SK-N-SH treated with all-trans-retinoic acid at 6 μM for 48 hours (cell line): ENCODE measurements around the gene MYOD1.

Experiments
- ATAC-seq: fragments of 200-7000 bp; cut with Tn5 transposase; 3 replicates; pipeline ENCODE4 v1.9.1; 2020; ENCODE audit warnings: mild to moderate bottlenecking, moderate library complexity
- ARNTL ChIP-seq: fragments of 450-650 bp; formaldehyde crosslinking; IDR thresholded peaks from 2 replicates; pipeline ENCODE4 v1.5.0; 2020; ENCODE audit warnings: low read depth, mild to moderate bottlenecking, moderate library complexity, borderline replicate concordance
- BACH2 ChIP-seq: fragments of 250-450 bp; sonication (Bioruptor Pico); IDR thresholded peaks from 2 replicates; pipeline ENCODE4 v1.9.0; 2021; ENCODE audit warnings: mild to moderate bottlenecking, borderline replicate concordance
- ESRRG ChIP-seq: fragments of 250-450 bp; sonication (Bioruptor Pico); IDR thresholded peaks from 2 replicates; pipeline ENCODE4 v1.6.1; 2021; ENCODE audit warnings: mild to moderate bottlenecking
- GLIS3 ChIP-seq: fragments of 250-450 bp; sonication (Bioruptor Pico); IDR thresholded peaks from 2 replicates; pipeline ENCODE4 v1.5.0; 2020; ENCODE audit warnings: mild to moderate bottlenecking, moderate library complexity
- ISL1 ChIP-seq: fragments of 250-450 bp; sonication (Bioruptor Pico); IDR thresholded peaks from 2 replicates; pipeline ENCODE4 v2.1.2; 2022; ENCODE audit warnings: mild to moderate bottlenecking, moderate library complexity
- OSR1 ChIP-seq: fragments of 250-450 bp; sonication (Bioruptor Pico); IDR thresholded peaks from 2 replicates; pipeline ENCODE4 v1.8.0; 2022; ENCODE audit warnings: moderate library complexity, mild to moderate bottlenecking, inconsistent platforms
- PPARA ChIP-seq: fragments of 250-450 bp; sonication (Bioruptor Pico); IDR thresholded peaks from 2 replicates; pipeline ENCODE4 v1.5.0; 2020; ENCODE audit warnings: mild to moderate bottlenecking, borderline replicate concordance
- RARB ChIP-seq: fragments of 250-450 bp; sonication (Bioruptor Pico); IDR thresholded peaks from 2 replicates; pipeline ENCODE4 v1.8.0; 2021; ENCODE audit warnings: mild to moderate bottlenecking, moderate library complexity
- SNAI2 ChIP-seq: fragments of 250-450 bp; sonication (Bioruptor Pico); IDR thresholded peaks from 2 replicates; pipeline ENCODE4 v1.5.0; 2020; ENCODE audit warnings: mild to moderate bottlenecking, moderate library complexity
- TCF4 ChIP-seq: fragments of 250-450 bp; sonication (Bioruptor Pico); IDR thresholded peaks from 2 replicates; pipeline ENCODE4 v1.8.0; 2021; ENCODE audit warnings: mild to moderate bottlenecking, moderate library complexity, borderline replicate concordance
- TOX ChIP-seq: fragments of 250-450 bp; sonication (Bioruptor Pico); IDR thresholded peaks from 2 replicates; pipeline ENCODE4 v1.8.0; 2021; ENCODE audit warnings: mild to moderate bottlenecking, moderate library complexity, borderline replicate concordance
- TSHZ2 ChIP-seq: fragments of 250-450 bp; sonication (Bioruptor Pico); IDR thresholded peaks from 2 replicates; pipeline ENCODE4 v1.5.0; 2020; ENCODE audit warnings: mild to moderate bottlenecking, moderate library complexity
- ZC3H10 ChIP-seq: fragments of 250-450 bp; sonication (Bioruptor Pico); IDR thresholded peaks from 2 replicates; pipeline ENCODE4 v1.5.1; 2021; ENCODE audit warnings: mild to moderate bottlenecking, moderate library complexity
- ZFP3 ChIP-seq: fragments of 250-450 bp; sonication (Bioruptor Pico); IDR thresholded peaks from 2 replicates; pipeline ENCODE4 v1.5.0; 2020; ENCODE audit warnings: mild to moderate bottlenecking, moderate library complexity
- ZNF70 ChIP-seq: fragments of 450-650 bp; formaldehyde crosslinking; IDR thresholded peaks from 2 replicates; pipeline ENCODE4 v1.5.0; 2020; ENCODE audit warnings: mild to moderate bottlenecking, moderate library complexity
- ZNF8 ChIP-seq: fragments of 450-650 bp; formaldehyde crosslinking; IDR thresholded peaks from 2 replicates; pipeline ENCODE4 v1.5.0; 2020; ENCODE audit warnings: mild to moderate bottlenecking, moderate library complexity
- TF ChIP-seq, protein P1 (sequence below): fragments of 250-450 bp; sonication (Bioruptor Pico); IDR thresholded peaks from 2 replicates; pipeline ENCODE4 v1.8.0; 2021; ENCODE audit warnings: low read depth, mild to moderate bottlenecking, moderate library complexity, borderline replicate concordance
- TF ChIP-seq, protein P2 (sequence below): fragments of 250-450 bp; sonication (Bioruptor Pico); IDR thresholded peaks from 2 replicates; pipeline ENCODE4 v1.5.1; 2021; ENCODE audit warnings: mild to moderate bottlenecking, moderate library complexity
- TF ChIP-seq, protein P3 (sequence below): fragments of 250-450 bp; sonication (Bioruptor Pico); IDR thresholded peaks from 2 replicates; pipeline ENCODE4 v1.5.1; 2020; ENCODE audit warnings: low read depth, mild to moderate bottlenecking, moderate library complexity
- TF ChIP-seq, protein P4 (sequence below): fragments of 250-450 bp; sonication (Bioruptor Pico); IDR thresholded peaks from 2 replicates; pipeline ENCODE4 v1.8.0; 2020; ENCODE audit warnings: mild to moderate bottlenecking, moderate library complexity, borderline replicate concordance

MYOD1 gene

GRCh38 chr11:17763244-17763643, 43.9 kb downstream of the MYOD1 start:
- no peak for TF ChIP-seq TCF4 (CRISPR knock-in tag)
- TF ChIP-seq BACH2 (CRISPR knock-in tag) = no peak
- TF ChIP-seq, protein P1, sequence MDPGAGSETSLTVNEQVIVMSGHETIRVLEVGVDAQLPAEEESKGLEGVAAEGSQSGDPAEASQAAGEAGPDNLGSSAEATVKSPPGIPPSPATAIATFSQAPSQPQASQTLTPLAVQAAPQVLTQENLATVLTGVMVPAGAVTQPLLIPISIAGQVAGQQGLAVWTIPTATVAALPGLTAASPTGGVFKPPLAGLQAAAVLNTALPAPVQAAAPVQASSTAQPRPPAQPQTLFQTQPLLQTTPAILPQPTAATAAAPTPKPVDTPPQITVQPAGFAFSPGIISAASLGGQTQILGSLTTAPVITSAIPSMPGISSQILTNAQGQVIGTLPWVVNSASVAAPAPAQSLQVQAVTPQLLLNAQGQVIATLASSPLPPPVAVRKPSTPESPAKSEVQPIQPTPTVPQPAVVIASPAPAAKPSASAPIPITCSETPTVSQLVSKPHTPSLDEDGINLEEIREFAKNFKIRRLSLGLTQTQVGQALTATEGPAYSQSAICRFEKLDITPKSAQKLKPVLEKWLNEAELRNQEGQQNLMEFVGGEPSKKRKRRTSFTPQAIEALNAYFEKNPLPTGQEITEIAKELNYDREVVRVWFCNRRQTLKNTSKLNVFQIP (CRISPR knock-in tag) = no peak
- no peak for ATAC-seq

- ATAC-seq = no peak
- no peak for TF ChIP-seq ISL1 (CRISPR knock-in tag)
- no peak for TF ChIP-seq ZNF70 (CRISPR knock-in tag)
- no peak for TF ChIP-seq ZNF8 (CRISPR knock-in tag)
- no peak for TF ChIP-seq OSR1 (CRISPR knock-in tag)
- TF ChIP-seq PPARA (CRISPR knock-in tag) = no peak
- no peak for TF ChIP-seq TOX (CRISPR knock-in tag)
- TF ChIP-seq ARNTL (CRISPR knock-in tag) = no peak
- TF ChIP-seq ESRRG = no peak
Measured at GRCh38 chr11:17763703-17764102, 44.3 kb downstream of the MYOD1 start.

GRCh38 chr11:17764446-17765218, 45.3 kb downstream of the MYOD1 start:
- TF ChIP-seq TSHZ2 (CRISPR knock-in tag) = 0 out of 2 replicates have a peak, but pooled peaks have one; percentile 35
- TF ChIP-seq TOX (CRISPR knock-in tag) = no peak
- TF ChIP-seq GLIS3 (CRISPR knock-in tag) = no peak
- TF ChIP-seq TCF4 (CRISPR knock-in tag) = 0 out of 2 replicates have a peak, but pooled peaks have one; percentile 37
- no peak for ATAC-seq

DNA sequence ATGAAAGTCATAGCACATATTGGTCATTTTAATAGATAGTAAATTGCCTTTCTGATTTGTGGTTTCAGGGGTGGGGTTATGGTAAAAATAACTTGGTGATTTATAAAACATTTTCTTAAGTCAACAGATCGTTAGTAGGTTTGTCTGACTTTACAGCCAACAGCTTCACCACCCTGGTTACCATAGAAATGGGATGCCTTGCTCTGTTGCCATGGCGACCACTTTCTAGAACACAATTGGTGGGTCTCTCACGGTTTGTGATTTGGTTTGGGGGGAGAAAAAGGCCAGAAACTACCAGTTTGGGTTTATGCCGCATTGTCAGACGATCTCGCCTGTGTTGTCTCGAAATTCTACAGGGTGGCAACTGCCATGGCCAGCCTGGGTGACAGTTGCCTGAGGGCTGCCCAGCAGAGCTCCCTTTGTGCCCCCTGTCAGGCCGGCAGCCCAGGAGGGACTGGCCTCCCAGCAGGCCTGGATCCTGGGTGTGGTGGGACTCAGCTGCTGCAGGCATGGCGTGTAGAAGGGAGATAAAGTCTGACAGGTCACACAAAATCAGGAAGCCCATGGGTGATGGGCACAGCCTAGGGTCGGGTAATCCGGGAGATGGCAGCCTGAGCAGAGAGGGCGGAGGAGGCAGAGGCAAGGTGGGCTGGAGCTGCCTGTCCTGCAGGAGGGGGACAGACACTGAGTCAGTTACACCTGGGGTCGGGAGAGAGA, 46.1 kb downstream of the MYOD1 start:
- no peak for ATAC-seq
- TF ChIP-seq TSHZ2 (CRISPR knock-in tag) (no peak), ZC3H10 (CRISPR knock-in tag) (no peak), RARB (CRISPR knock-in tag) (no peak), ISL1 (CRISPR knock-in tag) (no peak), OSR1 (CRISPR knock-in tag) (no peak), ZNF70 (CRISPR knock-in tag) (no peak), PPARA (CRISPR knock-in tag) (no peak), ZFP3 (CRISPR knock-in tag) (no peak), SNAI2 (CRISPR knock-in tag) (no peak)
- TF ChIP-seq, protein P2, sequence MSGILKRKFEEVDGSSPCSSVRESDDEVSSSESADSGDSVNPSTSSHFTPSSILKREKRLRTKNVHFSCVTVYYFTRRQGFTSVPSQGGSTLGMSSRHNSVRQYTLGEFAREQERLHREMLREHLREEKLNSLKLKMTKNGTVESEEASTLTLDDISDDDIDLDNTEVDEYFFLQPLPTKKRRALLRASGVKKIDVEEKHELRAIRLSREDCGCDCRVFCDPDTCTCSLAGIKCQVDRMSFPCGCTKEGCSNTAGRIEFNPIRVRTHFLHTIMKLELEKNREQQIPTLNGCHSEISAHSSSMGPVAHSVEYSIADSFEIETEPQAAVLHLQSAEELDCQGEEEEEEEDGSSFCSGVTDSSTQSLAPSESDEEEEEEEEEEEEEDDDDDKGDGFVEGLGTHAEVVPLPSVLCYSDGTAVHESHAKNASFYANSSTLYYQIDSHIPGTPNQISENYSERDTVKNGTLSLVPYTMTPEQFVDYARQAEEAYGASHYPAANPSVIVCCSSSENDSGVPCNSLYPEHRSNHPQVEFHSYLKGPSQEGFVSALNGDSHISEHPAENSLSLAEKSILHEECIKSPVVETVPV = no peak
- TF ChIP-seq, protein P3, sequence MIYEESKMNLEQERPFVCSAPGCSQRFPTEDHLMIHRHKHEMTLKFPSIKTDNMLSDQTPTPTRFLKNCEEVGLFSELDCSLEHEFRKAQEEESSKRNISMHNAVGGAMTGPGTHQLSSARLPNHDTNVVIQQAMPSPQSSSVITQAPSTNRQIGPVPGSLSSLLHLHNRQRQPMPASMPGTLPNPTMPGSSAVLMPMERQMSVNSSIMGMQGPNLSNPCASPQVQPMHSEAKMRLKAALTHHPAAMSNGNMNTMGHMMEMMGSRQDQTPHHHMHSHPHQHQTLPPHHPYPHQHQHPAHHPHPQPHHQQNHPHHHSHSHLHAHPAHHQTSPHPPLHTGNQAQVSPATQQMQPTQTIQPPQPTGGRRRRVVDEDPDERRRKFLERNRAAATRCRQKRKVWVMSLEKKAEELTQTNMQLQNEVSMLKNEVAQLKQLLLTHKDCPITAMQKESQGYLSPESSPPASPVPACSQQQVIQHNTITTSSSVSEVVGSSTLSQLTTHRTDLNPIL (CRISPR knock-in tag) = no peak
- TF ChIP-seq, protein P1 (CRISPR knock-in tag) = no peak
- TF ChIP-seq, protein P4, sequence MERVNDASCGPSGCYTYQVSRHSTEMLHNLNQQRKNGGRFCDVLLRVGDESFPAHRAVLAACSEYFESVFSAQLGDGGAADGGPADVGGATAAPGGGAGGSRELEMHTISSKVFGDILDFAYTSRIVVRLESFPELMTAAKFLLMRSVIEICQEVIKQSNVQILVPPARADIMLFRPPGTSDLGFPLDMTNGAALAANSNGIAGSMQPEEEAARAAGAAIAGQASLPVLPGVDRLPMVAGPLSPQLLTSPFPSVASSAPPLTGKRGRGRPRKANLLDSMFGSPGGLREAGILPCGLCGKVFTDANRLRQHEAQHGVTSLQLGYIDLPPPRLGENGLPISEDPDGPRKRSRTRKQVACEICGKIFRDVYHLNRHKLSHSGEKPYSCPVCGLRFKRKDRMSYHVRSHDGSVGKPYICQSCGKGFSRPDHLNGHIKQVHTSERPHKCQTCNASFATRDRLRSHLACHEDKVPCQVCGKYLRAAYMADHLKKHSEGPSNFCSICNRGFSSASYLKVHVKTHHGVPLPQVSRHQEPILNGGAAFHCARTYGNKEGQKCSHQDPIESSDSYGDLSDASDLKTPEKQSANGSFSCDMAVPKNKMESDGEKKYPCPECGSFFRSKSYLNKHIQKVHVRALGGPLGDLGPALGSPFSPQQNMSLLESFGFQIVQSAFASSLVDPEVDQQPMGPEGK (CRISPR knock-in tag) = no peak
